Activated gamma-delta T cell treated with Interleukin-2 at 50 U/mL for 16 hours (primary cell): Measurements from ENCODE around the gene SDS.

Source experiments
- DNase-seq: peaks from one replicate; pipeline ENCODE4 v3.0.0-alpha.2; 2020

SDS gene

DNA sequence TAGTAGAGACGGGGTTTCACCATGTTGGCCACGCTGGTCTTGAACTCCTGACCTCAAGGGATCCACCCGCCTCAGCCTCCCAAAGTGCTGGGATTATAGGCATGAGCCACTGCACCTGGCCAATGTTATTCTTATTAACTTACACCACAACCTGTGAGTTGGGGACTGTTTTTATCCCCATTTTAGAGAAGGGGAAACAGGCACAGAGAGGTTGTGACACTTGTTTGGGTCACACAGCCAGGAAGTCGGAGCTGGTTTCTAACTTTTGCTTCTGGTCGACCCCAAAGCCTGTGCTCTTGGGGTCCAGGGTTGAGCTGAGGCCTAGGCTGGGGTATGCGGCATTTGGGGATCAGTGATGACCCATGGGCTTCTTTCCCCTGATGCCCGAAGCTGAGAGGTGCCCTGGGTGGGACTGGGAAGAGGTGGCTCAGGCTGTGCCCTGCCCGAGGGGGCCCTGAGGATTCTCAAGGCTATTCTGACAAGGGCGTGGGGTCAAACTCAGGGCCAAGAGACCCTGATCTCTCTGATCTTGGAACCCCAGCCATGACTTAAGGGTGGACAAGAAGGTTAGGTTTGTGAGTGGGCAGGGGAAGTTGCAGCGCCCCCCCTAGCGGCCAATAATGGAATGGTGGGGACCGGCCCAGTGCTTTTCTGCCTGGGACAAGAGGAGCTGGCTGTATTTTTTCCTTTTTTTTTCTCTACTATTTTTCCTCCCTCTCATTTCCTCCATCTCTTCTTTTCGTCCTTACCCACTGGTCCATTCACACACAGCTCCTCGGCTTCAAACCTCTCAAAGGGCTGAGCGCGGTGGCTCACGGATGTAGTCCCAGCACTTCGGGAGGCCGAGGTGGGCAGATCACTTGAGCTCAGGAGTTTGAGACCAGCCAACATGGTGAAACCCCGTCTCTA, 21.5 kb upstream of the SDS start:
- peak; percentile 36 for DNase-seq

DNA sequence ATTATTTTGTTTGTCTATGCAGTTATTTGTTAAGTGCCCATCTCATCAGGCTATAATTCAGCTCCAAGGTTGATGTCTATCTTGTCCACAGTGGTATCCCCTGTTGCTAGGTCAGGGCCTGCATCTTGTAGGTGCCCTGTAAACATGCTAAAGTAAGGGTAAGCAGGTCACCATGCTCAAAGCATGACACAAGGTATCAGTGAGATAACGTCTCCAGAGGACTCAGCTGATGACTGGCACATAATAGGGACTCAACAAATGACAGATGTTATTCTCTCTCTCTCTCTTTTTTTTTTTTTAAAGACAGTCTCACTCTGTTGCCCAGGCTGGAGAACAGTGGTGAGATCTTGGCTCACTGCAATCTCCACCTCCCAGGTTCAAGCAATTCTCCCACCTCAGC, 20.8 kb upstream of the SDS start:
- no peak for DNase-seq

DNA sequence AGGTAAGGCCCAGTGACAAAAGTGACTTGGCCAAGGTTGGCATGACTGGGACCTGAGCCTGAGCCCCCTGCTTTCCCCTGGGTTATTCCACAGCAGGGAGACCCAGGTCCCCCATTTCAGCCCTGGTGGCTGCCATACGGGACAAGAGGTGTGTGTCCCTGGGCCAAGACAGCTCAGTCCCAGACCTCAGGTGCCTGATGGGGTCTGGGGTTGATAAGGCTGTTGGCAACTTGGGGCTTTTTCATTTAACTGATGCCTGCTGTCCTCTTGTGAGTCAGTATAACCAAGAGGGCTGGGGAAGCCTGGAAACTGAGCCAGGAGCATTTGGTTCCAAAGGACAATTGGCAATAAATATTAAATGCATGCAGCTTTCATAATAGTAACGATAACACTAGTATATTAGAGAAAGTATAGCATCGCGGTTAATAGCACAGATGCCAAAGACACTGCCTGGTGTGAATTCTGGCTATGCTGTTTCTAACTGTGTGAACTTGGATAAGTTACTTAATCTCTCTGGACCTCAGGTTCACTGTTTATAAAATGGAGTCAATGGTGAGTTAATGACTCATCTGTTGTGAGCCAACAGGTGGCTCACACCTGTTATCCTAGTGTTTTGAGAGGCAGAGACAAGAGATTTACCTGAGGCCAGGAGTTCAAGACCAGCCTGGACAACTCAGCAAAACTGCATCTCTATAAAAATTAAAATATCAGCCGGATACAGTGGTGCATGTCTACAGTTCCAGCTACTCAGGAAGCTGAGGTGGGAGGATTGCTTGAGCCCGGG, 19.4 kb upstream of the SDS start:
- no peak for DNase-seq

DNA sequence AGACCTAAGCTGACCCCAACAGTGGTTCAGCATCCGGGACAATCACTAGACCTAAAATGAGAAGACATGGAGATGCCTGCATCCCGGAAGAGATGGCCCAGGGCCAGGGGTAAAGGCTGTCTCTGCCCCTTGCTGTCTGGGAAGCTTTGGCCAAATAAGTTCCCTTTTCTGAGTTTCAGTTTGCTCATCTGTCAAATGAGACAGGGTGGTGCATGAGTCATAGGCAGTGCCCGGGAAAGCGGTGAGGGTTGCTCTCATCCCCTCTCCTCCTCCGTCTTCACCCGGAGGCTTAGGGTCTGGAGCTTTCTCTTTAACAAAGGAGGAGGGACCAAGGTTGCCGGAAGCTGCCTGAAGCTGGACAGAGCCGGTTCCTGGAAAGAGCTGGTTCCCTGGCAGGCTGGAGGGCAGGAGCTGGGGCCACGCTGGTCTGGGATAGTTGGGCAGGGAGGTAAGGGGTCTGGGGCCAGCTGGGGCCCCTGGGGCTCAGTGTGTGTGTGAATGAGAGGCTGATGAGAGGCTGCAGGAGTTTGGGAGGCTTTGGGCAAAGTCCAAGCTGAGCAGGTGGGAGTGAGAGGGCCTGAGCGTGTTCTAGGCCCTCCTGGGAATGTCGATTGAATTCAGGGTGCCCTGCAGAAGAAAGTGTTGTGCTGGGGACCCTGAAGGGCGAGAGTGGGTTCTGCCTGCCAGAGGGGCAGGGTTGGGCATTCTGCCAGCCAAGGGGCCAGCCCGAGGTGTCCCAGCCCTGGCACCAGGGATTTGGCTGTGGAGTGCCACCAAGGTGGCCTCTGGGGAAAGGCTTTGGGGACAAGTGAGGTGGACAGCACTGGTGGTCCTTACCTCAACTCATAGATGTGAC, 18.6 kb upstream of the SDS start, which contains the start of gene SDSL:
SDSL (plus strand) TSS at position 351 of the 856 bp plus-strand sequence. CDS start 5,603 bp downstream, outside the sequence.
- DNase-seq = no peak

DNA sequence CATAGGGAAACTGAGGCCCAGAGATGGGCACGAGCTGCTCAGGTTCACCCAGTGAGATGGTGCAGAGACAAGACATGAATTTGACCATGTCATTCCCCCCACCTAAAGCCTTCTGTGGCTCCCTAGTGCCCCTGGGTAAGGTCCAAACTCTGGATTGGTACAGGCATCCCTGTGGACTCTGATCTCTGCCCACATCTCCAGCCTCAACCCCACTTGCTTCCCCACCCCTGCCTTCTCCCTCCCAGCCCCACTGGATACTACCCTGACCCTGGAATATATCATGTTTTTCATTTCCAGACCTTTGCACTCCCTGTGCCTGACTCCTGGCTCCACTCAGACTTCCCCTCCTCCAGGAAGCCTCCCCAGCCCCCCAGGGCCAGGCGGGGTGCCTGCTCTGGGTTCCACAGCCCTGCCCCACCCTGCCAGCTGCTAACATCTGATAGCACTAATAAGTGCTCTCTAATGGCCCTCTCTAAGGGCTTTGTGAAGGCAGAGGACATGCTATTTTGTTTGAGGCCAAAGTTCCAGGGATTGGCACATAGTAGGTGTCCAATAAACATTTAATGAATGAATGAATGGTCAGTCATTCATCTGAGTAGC, 17.4 kb upstream of the SDS start:
- DNase-seq = no peak

DNA sequence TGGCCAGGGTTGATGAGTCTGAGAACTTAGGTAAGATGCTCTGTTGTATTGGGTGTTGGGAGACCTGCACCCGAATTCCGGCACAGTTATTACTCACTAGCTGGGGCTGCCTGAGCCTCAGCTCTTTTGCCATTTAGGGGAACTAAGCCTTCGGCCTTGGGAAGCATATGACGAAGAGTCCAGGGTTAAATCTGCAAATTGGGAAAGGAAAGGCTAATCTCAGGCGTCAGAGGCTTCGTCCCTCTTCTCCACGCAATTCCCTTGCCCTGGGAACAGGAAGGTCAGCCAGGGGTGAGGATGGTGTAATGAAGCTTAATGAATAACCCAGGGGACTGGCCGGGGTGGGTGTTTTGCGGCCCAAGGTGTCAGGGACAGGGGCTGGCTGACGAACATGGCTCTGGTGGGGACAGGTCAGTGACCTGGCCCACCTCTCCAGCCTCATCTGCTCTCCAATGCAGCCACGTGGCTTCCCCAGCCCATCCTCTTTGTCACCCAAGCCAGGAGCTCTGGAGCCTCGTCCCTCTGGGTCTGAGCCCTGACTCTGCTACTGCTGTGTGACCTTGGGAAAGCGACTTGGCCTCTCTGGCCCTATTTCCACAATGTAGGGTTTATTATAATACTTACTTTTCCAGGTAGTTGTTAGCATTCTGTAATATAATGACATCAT, 14.7 kb upstream of the SDS start:
- DNase-seq = no peak

DNA sequence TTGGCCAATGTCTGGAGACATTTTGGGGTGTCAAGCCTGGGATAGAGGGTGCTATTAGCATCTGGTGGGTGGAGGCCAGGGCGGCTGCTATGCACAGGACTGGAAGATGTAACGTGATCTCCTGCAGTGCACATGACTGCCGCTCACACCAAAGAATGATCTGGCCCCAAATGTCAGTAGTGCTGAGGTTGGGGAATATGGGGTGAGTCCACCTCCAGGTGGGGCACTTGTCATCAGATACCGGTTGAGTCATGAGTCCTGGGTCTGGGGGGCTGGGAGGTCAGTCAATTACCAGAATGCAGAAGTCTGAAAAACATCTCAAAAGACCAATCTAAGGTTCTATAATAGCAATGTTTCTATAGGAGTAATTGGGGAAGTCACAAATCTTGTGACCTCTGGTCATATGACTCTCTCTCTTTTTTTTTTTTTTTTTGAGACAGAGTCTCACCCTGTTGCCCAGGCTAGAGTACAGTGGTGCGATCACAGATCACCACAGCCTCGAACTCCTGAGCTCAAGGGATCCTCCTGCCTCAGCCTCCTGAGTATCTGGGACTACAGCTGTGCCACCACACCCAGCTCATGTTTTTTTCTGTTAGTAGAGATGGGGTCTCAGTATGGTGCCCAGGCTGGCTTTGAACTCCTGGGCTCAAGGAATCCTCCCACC, 12.5 kb upstream of the SDS start:
- no peak for DNase-seq

DNA sequence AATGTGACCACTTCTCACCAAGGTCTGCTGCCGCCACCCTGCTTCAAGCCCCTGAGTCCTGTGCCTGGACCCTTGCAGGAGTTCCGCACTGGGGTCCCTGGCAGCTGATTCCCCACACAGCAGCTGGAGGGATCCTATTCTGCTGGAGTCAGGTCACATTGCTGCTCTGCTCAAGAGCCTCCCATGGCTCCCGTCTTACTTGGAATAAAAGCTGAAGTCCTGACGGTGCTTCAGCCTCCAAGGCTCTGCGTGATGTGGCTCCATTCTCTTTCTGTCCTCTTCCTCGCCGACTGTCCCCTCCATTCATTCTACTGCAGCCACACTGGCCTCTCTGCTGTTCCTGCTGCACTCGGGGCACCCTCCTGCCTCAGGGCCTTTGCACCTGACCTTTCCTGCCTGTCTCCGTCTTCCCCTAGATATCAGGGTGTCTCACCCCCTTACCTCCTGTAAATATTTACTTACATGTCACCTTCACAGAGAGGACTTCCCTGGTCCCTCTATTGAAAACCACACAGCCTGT, 10.9 kb upstream of the SDS start:
- DNase-seq = no peak

DNA sequence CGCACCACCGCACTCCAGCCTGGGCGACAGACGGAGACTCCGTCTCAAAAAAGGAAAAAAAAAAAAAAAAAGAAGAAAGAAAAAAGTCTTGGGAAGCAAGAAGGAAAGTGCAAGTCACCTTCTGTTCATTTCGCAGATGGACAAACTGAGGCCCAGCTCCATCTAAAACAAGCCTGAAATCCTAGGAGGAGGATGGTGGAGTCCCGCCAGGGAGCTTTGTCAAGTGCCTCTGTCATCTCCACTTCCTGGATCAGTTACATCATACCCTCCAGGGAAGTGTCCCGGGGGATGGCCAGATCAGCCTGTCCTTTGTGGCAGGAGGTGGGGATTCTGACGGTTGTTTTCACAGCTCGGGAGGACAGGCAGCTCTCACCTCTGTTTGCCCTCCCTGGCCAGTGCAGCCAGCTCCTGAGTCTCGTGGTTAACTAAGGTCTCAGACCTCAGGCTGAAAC, 9.8 kb upstream of the SDS start:
- DNase-seq = no peak

DNA sequence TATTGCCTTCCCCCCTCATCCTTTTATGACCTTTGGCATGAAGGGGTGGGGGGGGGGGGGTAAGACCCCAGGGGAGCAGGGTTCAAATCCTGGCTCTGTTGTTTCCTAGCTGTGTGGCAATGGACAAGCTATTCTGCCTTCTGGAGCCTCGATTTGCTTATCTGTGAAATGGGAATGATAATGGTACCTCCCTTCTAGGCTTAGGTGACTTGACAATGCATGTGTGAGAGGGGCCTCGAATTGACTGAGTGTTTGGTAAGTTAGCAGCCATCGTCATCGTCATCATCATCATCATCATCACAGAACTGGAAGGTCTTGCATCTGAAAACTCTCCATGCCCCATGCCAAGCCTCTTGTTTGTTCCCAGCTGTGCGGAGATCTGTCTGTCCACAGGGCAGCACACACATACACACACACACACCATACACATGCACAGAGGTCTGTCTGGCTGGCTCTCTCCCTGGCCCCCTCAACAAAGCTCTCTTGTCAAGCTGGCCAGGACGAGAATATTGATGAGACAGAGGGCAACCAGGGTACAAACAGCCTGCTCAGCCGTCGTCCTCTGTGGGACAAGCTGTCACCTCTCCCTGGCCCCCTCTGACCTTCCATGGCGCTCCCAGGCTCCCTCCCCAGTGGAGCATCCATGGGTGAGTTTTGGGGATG, 5.9 kb upstream of the SDS start:
- DNase-seq = no peak

DNA sequence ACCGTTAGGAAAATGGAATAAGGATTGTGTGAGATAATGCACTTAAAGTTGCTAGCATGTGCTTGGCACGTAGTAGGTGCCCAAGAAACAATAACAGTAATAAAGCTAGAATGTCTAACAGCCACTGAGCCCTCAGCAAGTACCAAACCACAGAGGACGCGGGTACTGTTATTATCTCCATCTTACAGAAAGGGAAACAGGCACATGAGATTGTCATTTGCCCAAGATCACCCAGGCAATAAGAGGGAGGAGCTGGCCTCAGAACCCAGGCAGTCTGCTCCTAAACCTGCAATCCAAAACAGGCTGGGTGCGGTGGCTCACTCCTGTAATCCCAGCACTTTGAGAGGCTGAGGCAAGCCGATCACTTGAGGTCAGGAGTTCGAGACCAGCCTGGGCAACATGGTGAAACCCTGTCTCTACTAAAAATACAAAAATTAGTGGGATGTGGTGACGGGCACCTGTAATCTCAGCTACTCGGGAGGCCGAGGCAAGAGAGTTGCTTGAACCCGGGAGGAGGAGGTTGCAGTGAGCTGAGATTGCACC, 5.1 kb upstream of the SDS start:
- DNase-seq = no peak

DNA sequence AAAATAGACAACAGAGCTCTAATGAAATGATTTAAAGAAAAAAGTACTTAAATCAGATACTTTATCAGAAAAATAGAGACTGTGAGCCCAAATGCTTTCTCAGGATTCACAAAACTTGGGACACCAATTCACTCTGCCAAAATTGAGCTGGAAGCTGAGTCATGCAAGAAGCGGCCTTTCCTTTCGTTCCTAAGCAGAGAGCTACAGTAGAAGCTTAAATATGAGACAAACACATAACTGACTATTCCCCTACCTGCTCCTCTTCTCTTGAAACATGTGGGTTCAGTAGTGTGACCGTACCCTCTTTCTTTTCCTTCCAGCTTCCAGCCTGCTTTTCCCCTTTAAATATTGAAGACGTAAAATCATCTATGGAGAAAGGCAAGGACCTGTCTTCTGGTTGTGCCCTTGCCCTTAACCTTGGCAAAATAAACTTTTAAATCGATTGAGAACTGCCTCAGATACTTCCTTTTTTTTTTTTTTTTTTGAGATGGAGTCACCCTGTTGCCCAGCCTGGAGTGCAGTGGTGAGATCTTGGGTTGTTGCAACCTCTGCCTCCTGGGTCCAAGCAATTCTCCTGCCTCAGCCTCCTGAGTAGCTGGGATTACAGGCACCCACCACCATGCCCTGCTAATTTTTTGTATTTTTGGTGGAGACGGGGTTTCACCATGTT, 4.4 kb upstream of the SDS start:
- DNase-seq = no peak

DNA sequence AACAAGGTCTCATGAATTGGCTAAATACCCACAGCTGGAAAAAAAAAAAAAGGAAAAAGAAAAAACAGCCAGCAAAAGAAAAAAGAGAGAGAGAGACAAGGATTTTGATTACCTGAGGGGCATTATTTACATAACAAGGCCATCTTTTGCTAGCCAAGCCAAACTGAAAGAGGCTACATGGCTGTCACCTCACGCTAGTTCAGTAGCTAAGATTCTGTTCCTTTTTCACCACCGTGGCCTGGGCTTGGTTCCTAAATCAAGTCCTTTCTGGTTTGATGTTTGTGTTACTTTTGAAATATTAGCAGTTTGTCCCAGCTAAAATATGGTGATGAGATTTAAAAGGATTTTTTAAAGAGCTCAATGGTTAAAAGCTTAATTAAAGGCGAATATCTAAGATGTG, 2.0 kb upstream of the SDS start:
- DNase-seq = no peak

DNA sequence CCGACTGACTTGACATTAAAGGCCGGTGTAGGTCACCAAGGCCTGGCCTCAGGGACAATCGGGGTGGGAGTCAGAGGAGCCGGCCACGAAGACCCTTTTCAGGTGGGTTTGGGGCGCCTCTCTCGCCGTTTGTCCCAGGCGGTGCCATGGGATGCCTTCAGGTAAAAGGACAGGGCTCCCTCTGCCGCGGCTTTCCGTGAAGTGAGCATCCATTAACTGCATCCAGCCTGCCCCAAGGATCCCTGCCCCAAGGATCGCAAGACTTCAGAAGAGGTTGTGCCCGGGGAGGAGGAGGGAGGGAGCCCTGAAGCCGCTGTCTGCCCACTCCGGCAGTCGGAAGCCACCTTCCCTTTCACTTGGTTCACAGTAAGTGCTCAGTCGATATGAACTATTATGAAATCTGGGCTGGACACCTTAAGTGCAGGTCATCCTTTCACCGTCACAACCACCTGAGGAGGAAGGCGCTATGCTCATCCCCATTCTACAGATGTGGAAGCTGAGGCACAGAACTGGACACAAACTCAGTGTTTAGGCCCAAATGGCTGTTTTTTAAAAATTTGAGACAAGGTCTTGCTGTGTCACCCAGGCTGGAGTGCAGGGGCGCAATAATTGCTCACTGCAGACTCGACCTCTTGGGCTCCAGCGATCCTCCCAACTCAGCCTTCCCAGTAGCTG, 964 bp downstream of the SDS start:
- DNase-seq = no peak

DNA sequence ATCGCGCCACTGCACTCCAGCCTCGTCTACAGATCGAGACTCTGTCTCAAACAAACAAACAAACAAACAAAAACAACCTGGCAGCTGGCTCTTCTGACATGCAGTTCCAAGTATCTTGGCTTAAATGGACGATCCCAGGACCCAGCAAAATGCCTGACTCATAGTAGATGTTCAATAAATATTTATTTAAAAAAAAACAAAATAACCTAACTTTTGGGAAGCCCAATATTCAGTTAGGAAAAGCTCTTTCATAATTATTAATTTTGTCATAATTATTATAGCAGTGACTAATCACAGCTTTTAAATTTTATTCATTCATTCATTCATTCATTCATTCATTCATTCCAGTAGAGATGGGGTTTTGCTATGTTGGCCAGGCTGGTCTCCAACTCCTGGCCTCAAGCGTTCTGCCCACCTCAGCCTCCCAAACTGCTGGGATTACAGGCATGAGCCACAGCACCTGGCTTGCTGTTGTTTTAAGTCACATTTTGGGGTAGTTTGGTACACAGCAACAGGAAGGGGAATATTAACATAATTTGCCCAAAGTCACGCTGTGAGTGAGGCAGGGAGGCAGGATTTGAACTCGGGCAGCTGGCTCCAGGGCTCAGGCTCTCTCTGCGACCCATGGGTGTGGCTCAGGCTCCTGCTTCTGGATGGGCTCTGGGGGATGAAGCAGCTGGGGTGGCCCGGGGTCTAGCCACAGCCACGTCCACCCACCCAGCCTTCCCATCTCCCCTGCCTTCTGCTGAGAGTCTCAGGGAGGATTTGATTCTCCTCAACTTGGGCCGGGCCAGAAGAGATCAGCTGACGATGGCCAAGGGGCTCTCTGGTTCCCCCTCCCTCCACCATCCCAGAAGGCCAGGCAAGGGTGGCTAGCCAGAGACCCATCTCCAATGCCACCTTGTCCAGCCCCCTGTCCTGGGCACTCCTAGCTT, 2.4 kb downstream of the SDS start:
- no peak for DNase-seq

DNA sequence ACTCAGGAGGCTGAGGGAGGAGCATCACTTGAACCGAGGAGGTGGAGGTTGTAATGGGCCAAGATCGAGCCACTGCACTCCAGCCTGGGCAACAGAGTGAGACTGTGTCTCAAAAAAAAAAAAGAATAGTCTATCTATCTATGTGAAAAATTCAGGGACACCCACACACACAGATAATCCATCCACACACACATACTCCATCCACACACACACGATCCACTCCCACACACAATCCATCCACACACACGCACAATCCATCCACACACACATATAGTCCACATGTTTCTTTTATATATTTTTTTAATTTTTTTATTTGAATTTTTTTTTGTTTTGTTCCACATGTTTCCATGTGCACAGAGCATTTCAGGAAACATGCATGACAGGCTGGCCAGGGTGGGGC, 3.3 kb downstream of the SDS start:
- DNase-seq = no peak

DNA sequence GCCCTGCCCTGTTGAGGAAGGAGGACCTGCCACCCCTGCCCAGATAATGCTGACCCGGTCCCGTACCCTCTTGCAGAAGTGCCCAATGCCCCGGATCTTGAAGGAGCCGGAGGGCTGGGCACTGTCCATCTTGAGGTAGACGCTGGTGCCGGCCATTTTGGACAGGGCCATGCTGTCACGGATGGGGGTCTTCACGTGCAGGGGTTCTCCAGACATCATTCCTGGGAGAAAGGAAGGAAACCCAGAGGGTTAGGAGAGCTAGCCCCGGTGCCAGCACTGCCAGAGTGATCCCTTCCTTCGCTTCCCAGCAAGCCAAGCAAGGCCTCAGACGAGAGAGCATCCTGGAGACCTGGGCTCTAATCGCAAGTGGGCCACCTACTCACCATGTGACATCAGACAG, 4.2 kb downstream of the SDS start:
- no peak for DNase-seq
